Panc1 (cell line): ENCODE data around the gene RNF182. TPM values are rescaled to one million over a fixed set of nuclear protein-coding genes. Genes with fewer than 3 reads are reported as not detected.

ENCODE experiments used
- ATAC-seq: fragments of 200-7000 bp; cut with Tn5 transposase; 2 replicates; pipeline ENCODE4 v1.9.1; 2020; ENCODE audit warnings: mild to moderate bottlenecking, moderate library complexity
- BruUV-seq: library from RNA; stranded (reverse); fragments of 400-500 nt; replicated peaks from 2 replicates; lab custom pipeline; 2021; lab: Mats Ljungman, UMichigan
- CTCF ChIA-PET: fragments of 300-600 bp; sonication (Branson Sonifier 250); formaldehyde crosslinking; loops from one replicate; lab custom pipeline; 2022; ENCODE audit warnings: antibody characterized with exemption; lab: Charles Lee
- POLR2A ChIA-PET: fragments of 300-600 bp; sonication (Branson Sonifier 250); formaldehyde crosslinking; loops from one replicate; lab custom pipeline; 2022; ENCODE audit warnings: antibody characterized with exemption; lab: Charles Lee
- DNase-seq: peaks from one replicate; pipeline ENCODE4 v3.0.0-alpha.2; 2010; ENCODE audit warnings: low read depth, low spot score
- H3K27ac ChIP-seq: 2 replicates; pipeline ENCODE4 v1.5.1; 2011; ENCODE audit warnings: mild to moderate bottlenecking, low read length, inconsistent platforms
- H3K27me3 ChIP-seq: fragments of 200-500 bp; sonication (Bioruptor generic); 2 replicates; pipeline ENCODE4 v1.6.0; 2014; ENCODE audit warnings: low read length, inconsistent platforms; ENCODE audit not compliant: control insufficient read depth, insufficient read depth
- H3K36me3 ChIP-seq: fragments of 200-500 bp; sonication (Bioruptor generic); 2 replicates; pipeline ENCODE4 v1.5.1; 2014; ENCODE audit warnings: inconsistent platforms, mild to moderate bottlenecking, low read length, moderate library complexity; ENCODE audit not compliant: control insufficient read depth, insufficient read depth
- H3K4me1 ChIP-seq: 2 replicates; pipeline ENCODE4 v1.5.1; 2011; ENCODE audit warnings: inconsistent platforms, mild to moderate bottlenecking, low read length, moderate library complexity; ENCODE audit not compliant: control insufficient read depth, insufficient read depth
- H3K4me3 ChIP-seq, 2 experiments: 2 replicates each; pipeline ENCODE4 v1.5.1; 2011 to 2012; ENCODE audit warnings: low read depth in 2 of 2, low read length in 2 of 2, mild to moderate bottlenecking in 2 of 2, inconsistent platforms in 1 of 2, moderate library complexity in 1 of 2
- H3K9me3 ChIP-seq: fragments of 200-500 bp; sonication (Bioruptor generic); 2 replicates; pipeline ENCODE4 v1.5.1; 2014; ENCODE audit warnings: low read depth, mild to moderate bottlenecking, inconsistent platforms, low read length, moderate library complexity; ENCODE audit not compliant: control insufficient read depth, insufficient read depth
- CTCF ChIP-seq: fragments of 450-650 bp; IDR thresholded peaks from 2 replicates; pipeline ENCODE4 v1.5.1; 2017; ENCODE audit warnings: mild to moderate bottlenecking
- POLR2AphosphoS5 ChIP-seq: IDR thresholded peaks from 2 replicates; pipeline ENCODE4 v1.6.1; 2012; ENCODE audit warnings: mild to moderate bottlenecking, low read depth, low read length, moderate library complexity
- SIN3A ChIP-seq: IDR thresholded peaks from 2 replicates; pipeline ENCODE4 v1.6.1; 2012; ENCODE audit warnings: low read depth, mild to moderate bottlenecking, low read length, moderate library complexity, borderline replicate concordance; ENCODE audit not compliant: insufficient read depth
- TCF7L2 ChIP-seq: IDR thresholded peaks from 2 replicates; pipeline ENCODE4 v1.6.1; 2011; ENCODE audit warnings: mild to moderate bottlenecking, low read depth, low read length, inconsistent platforms
- in situ Hi-C: cut with HindIII; loops from 2 replicates; pipeline ENCODE4 v1.10.0; 2016; ENCODE audit warnings: low sequenced_read_pairs, low pct_unique_long_range_greater_than_20kb
- intact Hi-C: fragments of 100-400 bp; cut with micrococcal nuclease; formaldehyde crosslinking; loops from one replicate; pipeline ENCODE4 v1.10.0; 2022; ENCODE audit not compliant: unreplicated experiment
- total RNA-seq: library from RNA; stranded (reverse); gene quantifications from one replicate; pipeline ENCODE4 v1.2.1, GENCODE V29; 2021; ENCODE audit not compliant: unreplicated experiment
- TF ChIP-seq, protein P1 (sequence below), 2 experiments: IDR thresholded peaks; 2 replicates each; pipeline ENCODE4 v1.6.1; 2011 to 2012; ENCODE audit warnings: low read depth in 2 of 2, control low read depth in 1 of 2, low read length in 1 of 2, mild to moderate bottlenecking in 1 of 2, moderate library complexity in 1 of 2; ENCODE audit not compliant: insufficient read depth in 1 of 2

RNF182 gene
- total RNA-seq, 1 experiment from 2014 or later = 22.2 TPM

DNA sequence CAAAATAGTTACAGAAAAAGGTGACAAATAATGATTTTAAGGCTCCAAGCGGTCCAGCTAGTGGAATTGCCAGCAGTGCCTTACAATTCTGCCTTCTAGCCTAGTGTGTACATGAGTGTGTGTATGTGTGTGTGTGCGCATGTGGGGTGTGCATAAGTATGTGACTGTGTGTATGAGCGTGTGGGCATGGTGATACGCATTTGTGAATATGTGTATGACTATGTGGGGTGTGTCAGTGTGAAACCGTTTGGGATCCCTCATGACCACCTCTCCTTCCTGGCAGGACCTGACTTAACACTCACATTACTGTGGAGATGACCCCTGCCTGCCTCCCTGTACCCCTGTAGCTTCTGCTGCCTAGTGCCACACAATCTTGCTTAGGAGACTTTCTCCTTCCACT is 40.4 kb upstream of the RNF182 start:
- intact Hi-C loops (no loop called here), in situ Hi-C loops (no loop called here)
- no peaks in the 10 kb centered on the region for H3K4me1 ChIP-seq
- ChIA-PET POLR2A (no interaction called here), CTCF (interaction anchor here (0.5 kb wide), 1 partner anchor 60 kb away, joined by 5 read pairs; no protein-coding TSS in a partner anchor)
- H3K27ac ChIP-seq = no peak overlapping the region
- no TSS peak for BruUV-seq
- H3K27me3 ChIP-seq = no peaks in the 10 kb centered on the region
- no peaks in the 10 kb centered on the region for H3K9me3 ChIP-seq
- no peak overlapping the region for H3K4me3 ChIP-seq
- no peak for TF ChIP-seq SIN3A
- no peak for TF ChIP-seq CTCF
- no peak for TF ChIP-seq TCF7L2
- TF ChIP-seq, protein P1, sequence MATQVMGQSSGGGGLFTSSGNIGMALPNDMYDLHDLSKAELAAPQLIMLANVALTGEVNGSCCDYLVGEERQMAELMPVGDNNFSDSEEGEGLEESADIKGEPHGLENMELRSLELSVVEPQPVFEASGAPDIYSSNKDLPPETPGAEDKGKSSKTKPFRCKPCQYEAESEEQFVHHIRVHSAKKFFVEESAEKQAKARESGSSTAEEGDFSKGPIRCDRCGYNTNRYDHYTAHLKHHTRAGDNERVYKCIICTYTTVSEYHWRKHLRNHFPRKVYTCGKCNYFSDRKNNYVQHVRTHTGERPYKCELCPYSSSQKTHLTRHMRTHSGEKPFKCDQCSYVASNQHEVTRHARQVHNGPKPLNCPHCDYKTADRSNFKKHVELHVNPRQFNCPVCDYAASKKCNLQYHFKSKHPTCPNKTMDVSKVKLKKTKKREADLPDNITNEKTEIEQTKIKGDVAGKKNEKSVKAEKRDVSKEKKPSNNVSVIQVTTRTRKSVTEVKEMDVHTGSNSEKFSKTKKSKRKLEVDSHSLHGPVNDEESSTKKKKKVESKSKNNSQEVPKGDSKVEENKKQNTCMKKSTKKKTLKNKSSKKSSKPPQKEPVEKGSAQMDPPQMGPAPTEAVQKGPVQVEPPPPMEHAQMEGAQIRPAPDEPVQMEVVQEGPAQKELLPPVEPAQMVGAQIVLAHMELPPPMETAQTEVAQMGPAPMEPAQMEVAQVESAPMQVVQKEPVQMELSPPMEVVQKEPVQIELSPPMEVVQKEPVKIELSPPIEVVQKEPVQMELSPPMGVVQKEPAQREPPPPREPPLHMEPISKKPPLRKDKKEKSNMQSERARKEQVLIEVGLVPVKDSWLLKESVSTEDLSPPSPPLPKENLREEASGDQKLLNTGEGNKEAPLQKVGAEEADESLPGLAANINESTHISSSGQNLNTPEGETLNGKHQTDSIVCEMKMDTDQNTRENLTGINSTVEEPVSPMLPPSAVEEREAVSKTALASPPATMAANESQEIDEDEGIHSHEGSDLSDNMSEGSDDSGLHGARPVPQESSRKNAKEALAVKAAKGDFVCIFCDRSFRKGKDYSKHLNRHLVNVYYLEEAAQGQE (IDR thresholded peaks at IDR 0.05; ENCODE audit: insufficient read depth in 1 of 2, low read depth in 2 of 2, low read length in 1 of 2) = no peak
- no peak for TF ChIP-seq POLR2AphosphoS5
- no peaks in the 10 kb centered on the region for H3K36me3 ChIP-seq
- ATAC-seq (no peak), DNase-seq (no peak)

DNA sequence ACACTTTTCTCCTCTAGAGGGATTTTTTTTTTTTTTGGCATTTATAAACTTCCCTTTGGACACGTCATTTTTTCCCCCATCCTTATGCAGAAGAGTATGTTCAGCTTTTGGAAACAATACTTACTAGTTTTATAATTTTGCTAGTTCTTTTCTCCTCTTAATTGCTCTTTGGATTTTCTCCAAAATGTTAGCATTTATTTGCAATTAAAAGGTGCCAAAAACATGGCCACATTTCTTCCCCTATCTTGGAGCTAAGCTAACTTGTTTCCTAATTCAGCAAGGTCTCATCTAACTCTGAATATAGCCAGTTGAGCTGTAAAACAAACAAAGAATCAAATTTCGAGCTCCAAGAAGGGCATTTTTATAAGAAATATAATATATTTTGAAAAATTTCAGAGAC is 39.2 kb upstream of the RNF182 start:
- Histone ChIP-seq H3K9me3 (no peaks in the 10 kb centered on the region), H3K4me1 (no peaks in the 10 kb centered on the region), H3K27me3 (no peaks in the 10 kb centered on the region), H3K27ac (no peak overlapping the region), H3K36me3 (no peaks in the 10 kb centered on the region), H3K4me3 (no peak overlapping the region)
- ChIA-PET CTCF (interaction anchor here (1.3 kb wide), 1 partner anchor 181 kb away, joined by 3 read pairs; no protein-coding TSS in a partner anchor), POLR2A (no interaction called here)
- intact Hi-C loops (no loop called here), in situ Hi-C loops (no loop called here)
- ATAC-seq (no peak), DNase-seq (no peak)
- BruUV-seq = no TSS peak
- TF ChIP-seq TCF7L2 = no peak
- TF ChIP-seq, protein P1 (IDR thresholded peaks at IDR 0.05; ENCODE audit: insufficient read depth in 1 of 2, low read depth in 2 of 2, low read length in 1 of 2) = no peak
- no peak for TF ChIP-seq SIN3A
- TF ChIP-seq POLR2AphosphoS5 = no peak
- TF ChIP-seq CTCF = no peak
